ENCODE results near the gene QSOX1.

Gene QSOX1

GRCh38 chr1:180150982-180151381 is 3.7 kb upstream of the QSOX1 start:
- DNase-seq: no peak

GRCh38 chr1:180151508-180151907 is 3.2 kb upstream of the QSOX1 start:
- DNase-seq: no peak

GRCh38 chr1:180152588-180152987 is 2.1 kb upstream of the QSOX1 start:
- no peak for DNase-seq

GRCh38 chr1:180153032-180153431 is 1.6 kb upstream of the QSOX1 start:
- DNase-seq: no peak

GRCh38 chr1:180154003-180154324 is 705 bp upstream of the QSOX1 start:
- no peak for DNase-seq

GRCh38 chr1:180155182-180155682 is 563 bp downstream of the QSOX1 start:
- DNase-seq: no peak

- no peak for DNase-seq
Observed at GRCh38 chr1:180156201-180156600, 1.5 kb downstream of the QSOX1 start.

- DNase-seq: no peak
Observed at GRCh38 chr1:180156631-180157091, 2.0 kb downstream of the QSOX1 start.

GRCh38 chr1:180157108-180157507 is 2.4 kb downstream of the QSOX1 start:
- no peak for DNase-seq

GRCh38 chr1:180157576-180158057 is 2.9 kb downstream of the QSOX1 start:
- no peak for DNase-seq

GRCh38 chr1:180158149-180159147 is 3.8 kb downstream of the QSOX1 start:
- DNase-seq: no peak

- DNase-seq: no peak
Observed at GRCh38 chr1:180160357-180160756, 5.7 kb downstream of the QSOX1 start.

GRCh38 chr1:180163041-180163440 is 8.4 kb downstream of the QSOX1 start:
- DNase-seq: no peak

- no peak for DNase-seq
Observed at GRCh38 chr1:180165096-180165495, 10.4 kb downstream of the QSOX1 start.

- no peak for DNase-seq
Observed at GRCh38 chr1:180165509-180166435, 11.1 kb downstream of the QSOX1 start.

GRCh38 chr1:180166436-180166800 is 11.7 kb downstream of the QSOX1 start:
- DNase-seq: no peak

- no peak for DNase-seq
Observed at GRCh38 chr1:180167021-180167701, 12.5 kb downstream of the QSOX1 start.

- no peak for DNase-seq
Observed at GRCh38 chr1:180167721-180168467, 13.2 kb downstream of the QSOX1 start.

GRCh38 chr1:180168786-180169639 is 14.3 kb downstream of the QSOX1 start:
- no peak for DNase-seq

GRCh38 chr1:180169640-180170195 is 15.0 kb downstream of the QSOX1 start:
- no peak for DNase-seq

All from NCI-H1417 treated with DMSO at 0.1 percent for 48 hours (cell line).